Mesenchymal stem cell (in vitro differentiated cells and primary cell): ENCODE measurements around the gene SFSWAP. TPM values are rescaled to one million over a fixed set of nuclear protein-coding genes. Genes with fewer than 3 reads are reported as not detected.

Source experiments
- DNase-seq: peaks from one replicate; pipeline ENCODE4 v3.0.0-alpha.2; 2013
- H2AFZ ChIP-seq: one replicate; pipeline ENCODE4 v1.6.1; 2013; ENCODE audit warnings: low read depth, mild to moderate bottlenecking, control low read depth, inconsistent platforms, low read length, moderate library complexity
- H2AK5ac ChIP-seq: 2 replicates; pipeline ENCODE4 v1.6.1; 2013; ENCODE audit warnings: low read length, moderate library complexity, mild to moderate bottlenecking, inconsistent platforms; ENCODE audit not compliant: severe bottlenecking
- H2BK120ac ChIP-seq: one replicate; pipeline ENCODE4 v1.6.1; 2013; ENCODE audit warnings: low read depth, mild to moderate bottlenecking, inconsistent platforms, low read length, moderate library complexity
- H2BK12ac ChIP-seq, 2 experiments: one replicate each; pipeline ENCODE4 v1.6.1; 2013; ENCODE audit warnings: inconsistent platforms in 2 of 2, low read length in 2 of 2, mild to moderate bottlenecking in 2 of 2, moderate library complexity in 2 of 2, control low read depth in 1 of 2
- H2BK15ac ChIP-seq: one replicate; pipeline ENCODE4 v1.6.1; 2013; ENCODE audit warnings: mild to moderate bottlenecking, low read depth, inconsistent platforms; ENCODE audit not compliant: poor library complexity, severe bottlenecking
- H2BK5ac ChIP-seq: 2 replicates; pipeline ENCODE4 v1.6.1; 2013; ENCODE audit warnings: low read depth, mild to moderate bottlenecking, low read length, control low read depth, inconsistent platforms; ENCODE audit not compliant: poor library complexity, severe bottlenecking
- H3K14ac ChIP-seq, 2 experiments: one replicate each; pipeline ENCODE4 v1.6.1; 2013; ENCODE audit warnings: inconsistent platforms in 2 of 2, low read length in 2 of 2, control low read depth in 1 of 2, mild to moderate bottlenecking in 1 of 2, moderate library complexity in 1 of 2
- H3K18ac ChIP-seq, 2 experiments: one replicate each; pipeline ENCODE4 v1.6.1; 2013; ENCODE audit warnings: inconsistent platforms in 2 of 2, low read length in 2 of 2, control low read depth in 1 of 2, low read depth in 1 of 2, mild to moderate bottlenecking in 1 of 2
- H3K23ac ChIP-seq, 2 experiments: one replicate each; pipeline ENCODE4 v1.6.1; 2013; ENCODE audit warnings: inconsistent platforms in 2 of 2, low read length in 2 of 2, mild to moderate bottlenecking in 2 of 2, moderate library complexity in 2 of 2, control low read depth in 1 of 2
- H3K27ac ChIP-seq: 2 replicates; pipeline ENCODE4 v1.5.1; 2013; ENCODE audit warnings: mild to moderate bottlenecking, moderate library complexity, low read length, control low read depth, inconsistent platforms; ENCODE audit not compliant: poor library complexity, severe bottlenecking
- H3K27me3 ChIP-seq, 2 experiments: 2 replicates each; pipeline versions ENCODE4 v1.6.1 to v1.7.0; 2013; ENCODE audit warnings: low read length in 2 of 2, mild to moderate bottlenecking in 2 of 2, moderate library complexity in 2 of 2, control low read depth in 1 of 2, inconsistent platforms in 1 of 2; ENCODE audit not compliant: control insufficient read depth in 1 of 2, insufficient read depth in 1 of 2
- H3K36me3 ChIP-seq, 2 experiments: 2 replicates each; pipeline versions ENCODE4 v1.6.1 to v1.7.0; 2013; ENCODE audit warnings: low read length in 2 of 2, control low read depth in 1 of 2, inconsistent platforms in 1 of 2, low read depth in 1 of 2, mild to moderate bottlenecking in 1 of 2; ENCODE audit not compliant: insufficient read depth in 2 of 2, control insufficient read depth in 1 of 2
- H3K4ac ChIP-seq, 2 experiments: one replicate each; pipeline ENCODE4 v1.6.1; 2013; ENCODE audit warnings: inconsistent platforms in 2 of 2, low read length in 2 of 2, mild to moderate bottlenecking in 2 of 2, moderate library complexity in 2 of 2, control low read depth in 1 of 2, low read depth in 1 of 2
- H3K4me1 ChIP-seq: 2 replicates; pipeline ENCODE4 v1.6.1; 2013; ENCODE audit warnings: low read depth, low read length, control low read depth; ENCODE audit not compliant: control insufficient read depth, insufficient read depth
- H3K4me2 ChIP-seq: 2 replicates; pipeline ENCODE4 v1.6.1; 2013; ENCODE audit warnings: low read length, mild to moderate bottlenecking, inconsistent platforms; ENCODE audit not compliant: poor library complexity, severe bottlenecking
- H3K4me3 ChIP-seq, 2 experiments: 2 replicates each; pipeline versions ENCODE4 v1.5.1 to v1.7.0; 2013; ENCODE audit warnings: low read length in 2 of 2, mild to moderate bottlenecking in 2 of 2, control low read depth in 1 of 2, low read depth in 1 of 2; ENCODE audit not compliant: insufficient read depth in 1 of 2
- H3K79me1 ChIP-seq: replicated peaks from 2 replicates; pipeline ENCODE4 v1.6.1; 2013; ENCODE audit warnings: mild to moderate bottlenecking, control low read depth, low read length, inconsistent platforms; ENCODE audit not compliant: poor library complexity, severe bottlenecking
- H3K9ac ChIP-seq: 2 replicates; pipeline ENCODE4 v1.7.0; 2013; ENCODE audit warnings: mild to moderate bottlenecking, low read length, moderate library complexity
- H3K9me3 ChIP-seq: 2 replicates; pipeline ENCODE4 v1.7.0; 2013; ENCODE audit warnings: mild to moderate bottlenecking, low read length; ENCODE audit not compliant: control insufficient read depth
- H4K8ac ChIP-seq: one replicate; pipeline ENCODE4 v1.6.1; 2013; ENCODE audit warnings: inconsistent platforms, mild to moderate bottlenecking, low read length, moderate library complexity
- H4K91ac ChIP-seq: one replicate; pipeline ENCODE4 v1.6.1; 2013; ENCODE audit warnings: mild to moderate bottlenecking, low read length, inconsistent platforms
- WGBS: methylation state at CpG from one replicate; pipeline ENCODE4 v1.1.7; 2013; ENCODE audit warnings: mixed read lengths; 5-methylcytosine and 5-hydroxymethylcytosine counted together
- small RNA-seq: library from polyadenylated mRNA; stranded (forward); fragments of <200 nt; extraction: miRNeasy Mini kit (QIAGEN cat#:217004); gene quantifications from one replicate; pipeline ENCODE3, GENCODE V24; 2013; ENCODE audit warnings: low read depth

SFSWAP gene

GRCh38 chr12:131847456-131847855 lies 136.6 kb downstream of the SFSWAP start:
- no peak overlapping the region for H2BK12ac ChIP-seq
- no peak for DNase-seq
- H3K9ac ChIP-seq: no peak overlapping the region
- no peak overlapping the region for H2BK15ac ChIP-seq
- no peaks in the 10 kb centered on the region for H3K9me3 ChIP-seq
- no peak overlapping the region for H4K91ac ChIP-seq
- H2BK5ac ChIP-seq: no peak overlapping the region
- no peak overlapping the region for H3K4ac ChIP-seq
- H3K36me3 ChIP-seq: peaks cover 0 to 13% of the 10 kb centered on the region in 2 experiments
- no peak overlapping the region for H2AK5ac ChIP-seq
- no peaks in the 10 kb centered on the region for H3K79me1 ChIP-seq
- H3K23ac ChIP-seq: no peak overlapping the region
- H3K27ac ChIP-seq: no peak overlapping the region
- H3K4me3 ChIP-seq: no peak overlapping the region
- H3K18ac ChIP-seq: no peak overlapping the region
- WGBS: 92% methylated on average over 9 of the region's 10 CpGs
- H3K4me2 ChIP-seq: no peak overlapping the region
- no peak overlapping the region for H3K14ac ChIP-seq
- H3K4me1 ChIP-seq: peaks cover 3% of the 10 kb centered on the region
- no peak overlapping the region for H2BK120ac ChIP-seq
- no peaks in the 10 kb centered on the region for H3K27me3 ChIP-seq
- H4K8ac ChIP-seq: no peak overlapping the region
- H2AFZ ChIP-seq: no peak overlapping the region

- Histone ChIP-seq H4K8ac (no peak overlapping the region), H3K79me1 (no peaks in the 10 kb centered on the region), H3K36me3 (peaks cover 0 to 13% of the 10 kb centered on the region in 2 experiments), H3K23ac (no peak overlapping the region), H3K4ac (no peak overlapping the region), H3K4me1 (peaks cover 11% of the 10 kb centered on the region), H3K14ac (no peak overlapping the region), H2BK12ac (no peak overlapping the region), H3K9me3 (no peaks in the 10 kb centered on the region), H3K27me3 (no peaks in the 10 kb centered on the region), H3K4me2 (no peak overlapping the region), H4K91ac (no peak overlapping the region), H2BK120ac (no peak overlapping the region), H2BK5ac (no peak overlapping the region), H3K9ac (no peak overlapping the region), H2AK5ac (no peak overlapping the region), H3K18ac (no peak overlapping the region), H3K4me3 (no peak overlapping the region), H2AFZ (no peak overlapping the region), H3K27ac (no peak overlapping the region), H2BK15ac (no peak overlapping the region)
- 94% methylated on average over 24 of the region's 24 CpGs for WGBS
- DNase-seq: no peak
These were observed 137.9 kb downstream of the SFSWAP start for GRCh38 chr12:131848753-131849152.

Small RNA genes within 50 kb of the gene (small RNA-seq; reads per million reads assigned to genes)
- gene RNA5SP377: not detected
- not detected for gene RNA5SP378
- gene RNU6-1017P: not detected
